Measurements from ENCODE around the gene OR2T8.

Gene OR2T8

GRCh38 chr1:247966532-247967204 lies 46.6 kb downstream of the OR2T8 start:
- Histone ChIP-seq H3K27me3 (ENCODE audit: insufficient read depth, low read depth) (no peaks in the 10 kb centered on the region), H3K9ac (no peak overlapping the region), H2AFZ (ENCODE audit: low read depth) (no peak overlapping the region), H3K79me2 (ENCODE audit: insufficient read depth, low read depth) (no peaks in the 10 kb centered on the region), H3K36me3 (ENCODE audit: insufficient read depth) (no peaks in the 10 kb centered on the region), H4K20me1 (ENCODE audit: insufficient read depth) (no peaks in the 10 kb centered on the region), H3K4me2 (no peak overlapping the region), H3K27ac (no peak overlapping the region), H3K4me3 (IDR thresholded peaks at IDR 0.05; ENCODE audit: insufficient read depth, low read depth, low read length) (no peak overlapping the region), H3K4me1 (ENCODE audit: low read depth, poor library complexity, severe bottlenecking) (no peaks in the 10 kb centered on the region)
- TF ChIP-seq, protein P1, sequence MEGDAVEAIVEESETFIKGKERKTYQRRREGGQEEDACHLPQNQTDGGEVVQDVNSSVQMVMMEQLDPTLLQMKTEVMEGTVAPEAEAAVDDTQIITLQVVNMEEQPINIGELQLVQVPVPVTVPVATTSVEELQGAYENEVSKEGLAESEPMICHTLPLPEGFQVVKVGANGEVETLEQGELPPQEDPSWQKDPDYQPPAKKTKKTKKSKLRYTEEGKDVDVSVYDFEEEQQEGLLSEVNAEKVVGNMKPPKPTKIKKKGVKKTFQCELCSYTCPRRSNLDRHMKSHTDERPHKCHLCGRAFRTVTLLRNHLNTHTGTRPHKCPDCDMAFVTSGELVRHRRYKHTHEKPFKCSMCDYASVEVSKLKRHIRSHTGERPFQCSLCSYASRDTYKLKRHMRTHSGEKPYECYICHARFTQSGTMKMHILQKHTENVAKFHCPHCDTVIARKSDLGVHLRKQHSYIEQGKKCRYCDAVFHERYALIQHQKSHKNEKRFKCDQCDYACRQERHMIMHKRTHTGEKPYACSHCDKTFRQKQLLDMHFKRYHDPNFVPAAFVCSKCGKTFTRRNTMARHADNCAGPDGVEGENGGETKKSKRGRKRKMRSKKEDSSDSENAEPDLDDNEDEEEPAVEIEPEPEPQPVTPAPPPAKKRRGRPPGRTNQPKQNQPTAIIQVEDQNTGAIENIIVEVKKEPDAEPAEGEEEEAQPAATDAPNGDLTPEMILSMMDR (conservative IDR thresholded peaks at IDR 0.05; ENCODE audit: low read depth, low read length): no peak
